ENCODE results near the gene TOP3A. TPM values are rescaled to one million over a fixed set of nuclear protein-coding genes. Genes with fewer than 3 reads are reported as not detected.

The TOP3A gene
- total RNA-seq, 2 donors from 2014 or later: 27.2 to 45.4 TPM

GRCh38 chr17:18361837-18362697 is 47.3 kb upstream of the TOP3A start:
- Histone ChIP-seq H3K4me1 (no peaks in the 10 kb centered on the region), H3K9ac (ENCODE audit: low read depth in 2 of 2, low read length in 2 of 2) (peak overlapping the region; percentile 75 to 84), H3K36me3 (no peaks in the 10 kb centered on the region), H3K27ac (peak overlapping the region; percentile 38), H3K9me3 (no peaks in the 10 kb centered on the region), H3K4me3 (peak overlapping the region; percentile 91), H3K27me3 (no peaks in the 10 kb centered on the region)
- no peak for DNase-seq
- intact Hi-C loops (cut with DNase I): no loop called here
- no peak for TF ChIP-seq CTCF (IDR thresholded peaks at IDR 0.05)

- H3K9me3 ChIP-seq: no peaks in the 10 kb centered on the region
- no peak overlapping the region for H3K9ac ChIP-seq (ENCODE audit: low read depth in 2 of 2, low read length in 2 of 2)
- H3K27ac ChIP-seq: no peak overlapping the region
- H3K4me1 ChIP-seq: no peaks in the 10 kb centered on the region
- H3K4me3 ChIP-seq: no peak overlapping the region
- DNase-seq: no peak
- intact Hi-C loops (cut with DNase I): no loop called here
- H3K36me3 ChIP-seq: no peaks in the 10 kb centered on the region
- no peak for TF ChIP-seq CTCF (IDR thresholded peaks at IDR 0.05)
- no peaks in the 10 kb centered on the region for H3K27me3 ChIP-seq
These were observed 45.7 kb upstream of the TOP3A start for GRCh38 chr17:18360518-18360917.

GRCh38 chr17:18356624-18357023 is 41.8 kb upstream of the TOP3A start:
- H3K9me3 ChIP-seq: no peaks in the 10 kb centered on the region
- H3K36me3 ChIP-seq: no peaks in the 10 kb centered on the region
- intact Hi-C loops (cut with DNase I): no loop called here
- H3K4me3 ChIP-seq: no peak overlapping the region
- H3K9ac ChIP-seq (ENCODE audit: low read depth in 2 of 2, low read length in 2 of 2): no peak overlapping the region
- no peak for TF ChIP-seq CTCF (IDR thresholded peaks at IDR 0.05)
- H3K27ac ChIP-seq: no peak overlapping the region
- peak; percentile 40 for DNase-seq
- no peaks in the 10 kb centered on the region for H3K4me1 ChIP-seq
- no peaks in the 10 kb centered on the region for H3K27me3 ChIP-seq

GRCh38 chr17:18353541-18353940 is 38.7 kb upstream of the TOP3A start:
- H3K9me3 ChIP-seq: no peaks in the 10 kb centered on the region
- no peak for TF ChIP-seq CTCF (IDR thresholded peaks at IDR 0.05)
- H3K9ac ChIP-seq (ENCODE audit: low read depth in 2 of 2, low read length in 2 of 2): no peak overlapping the region
- no peak overlapping the region for H3K4me3 ChIP-seq
- H3K36me3 ChIP-seq: no peaks in the 10 kb centered on the region
- no peak overlapping the region for H3K27ac ChIP-seq
- no peak for DNase-seq
- H3K27me3 ChIP-seq: no peaks in the 10 kb centered on the region
- intact Hi-C loops (cut with DNase I): no loop called here
- H3K4me1 ChIP-seq: no peaks in the 10 kb centered on the region

GRCh38 chr17:18344021-18344420 is 29.2 kb upstream of the TOP3A start:
- Histone ChIP-seq H3K36me3 (no peaks in the 10 kb centered on the region), H3K27me3 (no peaks in the 10 kb centered on the region), H3K4me1 (no peaks in the 10 kb centered on the region), H3K4me3 (no peak overlapping the region), H3K9ac (ENCODE audit: low read depth in 2 of 2, low read length in 2 of 2) (no peak overlapping the region), H3K9me3 (no peaks in the 10 kb centered on the region), H3K27ac (no peak overlapping the region)
- intact Hi-C loops (cut with DNase I): no loop called here
- no peak for TF ChIP-seq CTCF (IDR thresholded peaks at IDR 0.05)
- no peak for DNase-seq
